Measurements from ENCODE around the gene MRPL11.

Gene MRPL11

GRCh38 chr11:66438504-66439466, at the start of gene MRPL11:
Gene MRPL11 (minus strand): TSS chr11:66438848. CDS start chr11:66438754, 94 bp downstream.
- peak; percentile 86 for DNase-seq (ENCODE audit: low read depth)

- DNase-seq (ENCODE audit: low read depth): no peak
Measured at GRCh38 chr11:66484806-66485380, 46.2 kb upstream of the MRPL11 start.

DNA sequence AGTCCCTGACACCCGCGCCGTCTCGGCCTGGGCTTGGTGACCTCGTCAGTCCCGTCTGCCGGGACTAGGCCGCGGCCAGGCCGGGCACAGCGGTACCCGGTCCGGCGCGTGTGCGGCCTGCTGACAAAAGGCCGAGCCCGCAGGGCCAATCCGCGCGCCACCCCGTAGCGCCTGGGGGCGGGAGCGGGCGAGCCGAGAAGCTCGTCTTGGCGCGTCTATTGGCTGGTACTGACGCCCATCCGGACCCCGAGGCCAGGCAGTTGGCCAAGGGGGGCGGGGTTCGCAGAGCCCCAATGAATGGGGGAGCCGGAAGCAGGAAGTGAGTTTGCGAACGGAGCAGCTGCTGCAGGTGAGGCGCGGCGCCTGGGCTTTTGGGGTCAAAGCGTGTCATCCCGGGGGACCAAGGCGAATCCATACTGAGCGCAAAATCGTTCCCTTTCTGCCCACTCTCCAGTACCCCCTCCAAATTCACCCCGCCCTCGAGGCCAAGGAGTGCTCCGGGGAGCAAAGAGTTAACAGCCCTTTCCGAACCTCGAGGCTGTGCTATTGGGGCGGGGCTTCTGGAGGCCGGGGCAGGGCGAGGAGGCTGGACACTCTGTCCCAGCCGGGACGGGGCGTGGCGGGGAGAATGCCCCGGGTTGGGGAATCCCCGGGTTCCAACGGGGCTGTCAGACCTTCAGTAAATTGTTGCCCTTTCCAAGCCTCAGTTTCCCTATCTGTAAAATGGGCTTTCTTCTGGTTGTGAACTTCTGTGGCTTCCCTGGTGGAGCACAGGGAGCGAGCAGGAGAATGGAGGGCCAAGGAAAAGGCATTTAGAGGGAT, 41.7 kb upstream of the MRPL11 start, which contains the start of gene DPP3:
Gene DPP3 (plus strand): TSS at position 318 of the 822 bp plus-strand sequence. CDS start 1,767 bp downstream, outside the sequence.
- peak; percentile 93 for DNase-seq (ENCODE audit: low read depth)

GRCh38 chr11:66479394-66480116, 40.9 kb upstream of the MRPL11 start:
- no peak for DNase-seq (ENCODE audit: low read depth)

GRCh38 chr11:66478729-66479393, 40.2 kb upstream of the MRPL11 start:
- DNase-seq (ENCODE audit: low read depth): peak; percentile 23

- no peak for DNase-seq (ENCODE audit: low read depth)
Measured at GRCh38 chr11:66477263-66478201, 38.9 kb upstream of the MRPL11 start.

DNA sequence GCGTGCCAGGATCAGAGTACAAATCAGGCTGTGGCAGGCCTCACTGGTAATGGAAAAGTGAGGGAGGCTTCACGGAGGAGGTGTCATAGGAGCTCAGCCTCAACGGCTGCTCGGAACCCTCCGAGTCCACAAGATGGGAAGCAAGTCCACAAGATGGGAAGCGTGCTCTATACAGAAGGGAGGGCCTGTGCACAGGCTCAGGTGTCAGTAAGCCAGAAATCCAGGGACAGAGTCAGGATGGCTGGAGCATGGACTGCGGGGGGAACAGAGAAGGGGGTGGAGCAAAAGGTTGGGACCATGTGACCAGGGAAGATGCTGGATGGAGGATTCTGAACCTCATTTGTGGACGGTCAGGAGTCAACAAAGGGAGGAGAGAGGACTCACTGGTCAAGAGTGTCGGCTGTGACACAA, 38.2 kb upstream of the MRPL11 start:
- DNase-seq (ENCODE audit: low read depth): no peak

DNA sequence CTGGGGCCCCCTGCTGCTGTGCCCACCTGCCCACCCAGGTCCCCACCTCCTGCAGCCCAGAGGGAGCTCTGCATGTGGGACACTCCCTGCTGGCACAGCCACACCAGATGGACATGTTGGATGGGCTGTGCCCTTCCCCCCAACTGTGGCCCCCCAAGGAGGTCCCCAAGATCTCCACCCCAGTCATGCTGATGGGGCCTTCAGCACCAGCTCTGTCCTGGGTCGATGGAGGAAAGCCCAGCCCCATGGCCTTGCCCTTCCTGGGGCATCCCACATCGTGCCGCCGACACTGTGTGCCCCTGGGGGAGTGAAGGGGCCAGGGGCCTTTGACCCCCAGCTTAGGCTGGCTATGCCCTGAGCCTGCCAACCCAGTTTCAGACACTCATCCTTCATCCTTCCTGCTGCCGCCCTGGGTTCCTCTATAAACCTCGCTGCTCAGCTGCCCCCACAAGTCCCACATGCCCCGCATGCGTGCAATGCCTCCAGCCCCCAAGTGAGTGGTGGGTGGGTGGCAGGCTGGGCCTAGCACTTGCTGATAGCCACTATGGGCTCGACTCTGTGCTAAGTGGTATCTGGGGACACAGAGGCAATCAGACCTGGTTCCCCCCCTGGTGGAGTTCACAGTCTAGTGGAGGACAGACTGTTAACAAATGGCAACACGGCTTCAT, 37.7 kb upstream of the MRPL11 start:
- no peak for DNase-seq (ENCODE audit: low read depth)

DNA sequence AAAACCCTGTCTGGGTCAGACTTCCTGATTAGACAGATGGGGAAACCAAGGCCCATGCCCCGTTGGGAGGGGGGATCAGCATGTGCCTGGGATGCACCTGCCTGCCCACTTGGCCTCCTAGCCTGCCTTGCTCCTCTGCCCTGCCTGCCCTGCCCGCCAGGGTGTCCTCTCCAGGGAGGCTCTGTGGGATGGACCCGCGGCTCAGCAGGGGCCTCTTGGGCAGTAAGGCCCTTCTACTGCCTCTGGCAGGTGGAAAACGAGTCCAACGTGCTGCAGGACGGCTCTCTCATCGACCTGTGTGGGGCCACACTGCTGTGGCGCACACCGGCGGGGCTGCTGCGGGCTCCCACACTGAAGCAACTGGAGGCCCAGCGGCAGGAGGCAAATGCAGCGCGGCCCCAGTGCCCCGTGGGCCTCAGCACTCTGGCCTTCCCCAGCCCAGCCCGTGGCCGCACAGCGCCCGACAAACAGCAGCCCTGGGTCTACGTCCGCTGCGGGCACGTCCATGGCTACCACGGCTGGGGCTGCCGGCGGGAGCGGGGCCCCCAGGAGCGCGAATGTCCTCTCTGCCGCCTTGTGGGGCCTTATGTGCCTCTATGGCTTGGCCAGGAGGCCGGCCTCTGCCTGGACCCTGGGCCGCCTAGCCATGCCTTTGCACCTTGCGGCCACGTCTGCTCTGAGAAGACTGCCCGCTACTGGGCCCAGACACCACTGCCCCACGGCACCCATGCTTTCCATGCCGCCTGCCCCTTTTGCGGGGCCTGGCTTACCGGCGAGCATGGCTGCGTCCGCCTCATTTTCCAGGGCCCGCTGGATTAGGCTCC, 36.9 kb upstream of the MRPL11 start:
- no peak for DNase-seq (ENCODE audit: low read depth)

DNA sequence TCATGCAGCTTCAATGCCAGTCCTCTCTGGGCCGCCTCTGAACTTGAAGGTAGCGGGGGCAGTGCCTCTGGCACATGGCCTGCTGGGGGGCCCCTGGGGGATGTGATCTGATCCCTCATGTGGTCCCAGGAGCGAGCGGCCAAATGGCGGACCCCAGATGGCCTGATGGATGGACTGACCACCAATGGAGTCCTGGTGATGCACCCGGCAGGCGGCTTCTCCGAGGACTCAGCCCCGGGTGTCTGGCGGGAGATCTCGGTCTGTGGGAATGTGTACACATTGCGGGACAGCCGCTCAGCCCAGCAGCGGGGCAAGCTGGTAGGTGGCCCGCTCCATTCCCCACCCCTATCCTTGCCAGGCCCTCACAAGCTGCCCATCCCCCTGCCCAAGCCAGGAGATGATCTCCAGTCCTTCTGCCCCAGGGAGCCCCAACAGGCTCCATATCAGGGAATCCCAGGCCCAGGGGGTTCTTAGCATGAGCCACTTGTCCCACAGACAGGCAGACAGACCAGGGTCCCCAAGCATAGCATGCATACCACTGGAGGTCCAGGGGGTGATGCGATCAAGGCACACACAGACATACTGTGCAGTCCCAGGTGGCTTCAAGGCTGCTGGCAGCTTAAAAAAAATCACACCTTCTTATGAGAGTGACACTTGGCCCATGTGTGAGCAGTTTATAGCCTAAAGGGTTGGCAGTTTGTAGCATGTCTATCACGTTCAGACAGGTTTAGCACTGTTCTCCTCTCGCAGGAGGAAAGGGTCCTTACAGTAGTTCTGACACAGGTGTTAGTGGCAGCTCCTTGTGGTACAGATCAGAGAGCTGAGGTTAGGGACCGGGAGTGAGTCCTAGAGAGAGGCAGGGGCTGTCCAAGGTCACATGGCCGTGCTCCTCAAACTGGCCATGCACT, 35.2 kb upstream of the MRPL11 start:
- DNase-seq (ENCODE audit: low read depth): no peak

- DNase-seq (ENCODE audit: low read depth): no peak
Measured at GRCh38 chr11:66473167-66473566, 34.5 kb upstream of the MRPL11 start.

DNA sequence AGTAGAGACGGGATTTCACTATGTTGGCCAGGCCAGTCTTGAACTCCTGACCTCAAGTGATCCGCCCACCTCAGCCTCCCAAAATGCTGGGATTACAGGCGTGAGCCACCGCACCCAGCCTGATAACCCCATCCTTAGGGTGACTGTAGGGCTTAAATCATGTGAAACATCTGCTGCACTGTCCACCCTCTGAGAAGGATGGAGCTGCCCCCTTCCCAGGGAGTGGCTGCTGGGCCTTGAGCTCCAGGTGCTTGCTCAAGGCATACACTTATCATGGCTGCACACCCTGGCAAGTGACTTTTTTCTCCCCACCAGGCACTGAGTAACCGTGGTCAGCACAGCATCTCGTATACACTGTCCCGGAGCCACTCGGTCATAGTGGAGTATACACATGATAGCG, 33.4 kb upstream of the MRPL11 start:
- DNase-seq (ENCODE audit: low read depth): no peak

GRCh38 chr11:66471142-66471541, 32.5 kb upstream of the MRPL11 start:
- no peak for DNase-seq (ENCODE audit: low read depth)

DNA sequence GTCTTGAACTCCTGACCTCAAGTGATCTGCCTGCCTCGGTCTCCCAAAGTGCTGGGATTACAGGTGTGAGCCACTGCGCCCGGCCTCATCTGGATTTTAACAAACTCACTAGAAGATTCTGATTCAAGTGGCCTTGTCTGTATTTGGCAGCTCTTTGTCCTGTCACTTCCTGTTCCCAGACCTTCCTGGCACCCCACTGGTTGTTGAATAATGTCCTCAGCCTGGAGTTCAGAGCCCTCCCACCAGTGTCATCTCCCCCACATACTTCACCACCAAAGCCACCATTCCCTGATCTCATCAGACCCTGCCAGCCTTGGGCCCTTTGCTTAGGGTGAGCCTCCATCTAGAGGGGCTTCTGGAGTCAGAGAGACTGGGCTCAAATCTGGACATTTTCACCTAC, 31.4 kb upstream of the MRPL11 start:
- DNase-seq (ENCODE audit: low read depth): no peak

GRCh38 chr11:66469441-66469840, 30.8 kb upstream of the MRPL11 start:
- DNase-seq (ENCODE audit: low read depth): no peak

DNA sequence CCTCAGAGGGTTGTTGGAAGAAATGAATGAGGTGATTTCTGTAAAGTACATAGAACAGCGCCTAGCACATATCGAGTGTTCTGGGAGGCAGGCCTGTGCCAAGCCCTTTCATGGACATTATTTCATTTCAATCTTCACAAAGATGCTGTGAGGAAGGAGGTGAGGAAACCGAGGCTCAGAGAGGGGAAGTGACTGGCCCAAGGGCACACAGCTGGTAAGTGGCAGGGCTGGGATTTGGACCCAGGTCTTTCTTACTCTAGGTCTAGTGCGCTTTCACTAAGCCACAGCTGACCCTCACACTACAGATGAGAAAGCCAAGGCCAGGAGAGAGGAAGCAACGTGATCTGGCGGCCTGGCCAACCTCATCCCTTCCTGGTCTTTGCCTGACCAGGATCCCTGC, 30.0 kb upstream of the MRPL11 start:
- DNase-seq (ENCODE audit: low read depth): no peak

DNA sequence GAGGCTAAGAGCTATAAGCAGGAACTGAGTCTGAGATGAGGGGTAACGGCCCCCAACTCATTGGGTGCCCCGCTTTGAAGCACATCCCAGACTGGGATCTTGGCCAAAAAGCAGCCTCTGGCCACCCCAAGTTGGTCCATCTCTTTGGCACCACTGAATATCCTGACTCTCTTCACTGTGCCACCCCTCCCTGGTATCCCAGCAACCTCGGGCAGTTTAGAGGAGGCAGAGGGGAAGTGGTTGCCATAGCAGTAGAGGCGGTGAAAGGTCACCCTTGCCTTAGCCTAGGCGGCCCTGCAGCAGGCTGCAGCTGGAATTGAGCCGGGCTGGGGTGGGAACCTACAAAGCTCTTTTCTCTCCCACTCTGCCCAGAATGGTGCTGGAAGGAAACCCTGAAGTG, 29.1 kb upstream of the MRPL11 start:
- no peak for DNase-seq (ENCODE audit: low read depth)

Data from activated T-cell treated with anti-CD3 and anti-CD28 coated beads for 1 hour (primary cell).